Osteocyte (in vitro differentiated cells): ENCODE results near the gene PRAMEF33. TPM values are rescaled to one million over a fixed set of nuclear protein-coding genes. Genes with fewer than 3 reads are reported as not detected.
A peak's percentile ranks its signal among the peaks of the same experiment; 100 is the strongest.
"Not testable (repeated sequence)": the region's sequence is repeated elsewhere in the genome, so short reads cannot be mapped to it uniquely, and the experiment has no call there.

Source experiments
- DNase-seq: peaks from one replicate; pipeline ENCODE4 v3.0.0; 2021; ENCODE audit warnings: mixed read lengths; ENCODE audit not compliant: unreplicated experiment; ENCODE audit errors: extremely low spot score
- H3K27ac Mint-ChIP-seq: one replicate; pipeline ENCODE4 v1.8.0; 2021; ENCODE audit warnings: mild to moderate bottlenecking, mixed read lengths; ENCODE audit not compliant: unreplicated experiment
- H3K27me3 Mint-ChIP-seq: one replicate; pipeline ENCODE4 v1.8.0; 2021; ENCODE audit warnings: mixed read lengths; ENCODE audit not compliant: unreplicated experiment
- H3K36me3 Mint-ChIP-seq: one replicate; pipeline ENCODE4 v1.8.0; 2021; ENCODE audit warnings: mixed read lengths; ENCODE audit not compliant: unreplicated experiment
- H3K4me1 Mint-ChIP-seq: one replicate; pipeline ENCODE4 v1.8.0; 2021; ENCODE audit warnings: mixed read lengths; ENCODE audit not compliant: unreplicated experiment
- H3K4me3 Mint-ChIP-seq: one replicate; pipeline ENCODE4 v1.8.0; 2021; ENCODE audit warnings: mild to moderate bottlenecking, moderate library complexity, mixed read lengths; ENCODE audit not compliant: unreplicated experiment
- H3K9me3 Mint-ChIP-seq: one replicate; pipeline ENCODE4 v1.8.0; 2021; ENCODE audit warnings: mixed read lengths; ENCODE audit not compliant: unreplicated experiment
- total RNA-seq: library from RNA; stranded (reverse); gene quantifications from 2 replicates; pipeline ENCODE4 v1.2.1, GENCODE V29; 2021
- TF ChIP-seq, protein P1 (sequence below): fragments of 200-600 bp; sonication (generic); IDR thresholded peaks from 2 replicates; pipeline ENCODE4 v1.5.0; 2021; ENCODE audit warnings: antibody characterized with exemption, mild to moderate bottlenecking, moderate library complexity

PRAMEF33 gene
- total RNA-seq, 1 donor from 2014 or later, result not detected

GRCh38 chr1:13347034-13347433, 43.7 kb downstream of the PRAMEF33 start, which contains the start of gene PRAMEF14:
TSS of gene PRAMEF14 (minus strand) at chr1:13347134. CDS start at chr1:13345314, 1,820 bp downstream.
- H3K36me3 Mint-ChIP-seq, H3K4me3 Mint-ChIP-seq, H3K27me3 Mint-ChIP-seq, DNase-seq, H3K4me1 Mint-ChIP-seq, H3K9me3 Mint-ChIP-seq, H3K27ac Mint-ChIP-seq: not testable (repeated sequence)

- H3K9me3 Mint-ChIP-seq, result not testable (repeated sequence)
Measured at GRCh38 chr1:13353476-13353875, 50.1 kb downstream of the PRAMEF33 start.

GRCh38 chr1:13354475-13354874, 51.1 kb downstream of the PRAMEF33 start:
- H3K36me3 Mint-ChIP-seq, H3K4me3 Mint-ChIP-seq, H3K27ac Mint-ChIP-seq, H3K9me3 Mint-ChIP-seq, H3K27me3 Mint-ChIP-seq, H3K4me1 Mint-ChIP-seq, DNase-seq: not testable (repeated sequence)

More at GRCh38 chr1:13353476-13353875, 50.1 kb downstream of the PRAMEF33 start:
- H3K36me3 Mint-ChIP-seq, H3K27ac Mint-ChIP-seq, H3K27me3 Mint-ChIP-seq, H3K4me3 Mint-ChIP-seq, H3K4me1 Mint-ChIP-seq: not testable (repeated sequence)
- DNase-seq, result peak; percentile 66

- TF ChIP-seq, protein P1, sequence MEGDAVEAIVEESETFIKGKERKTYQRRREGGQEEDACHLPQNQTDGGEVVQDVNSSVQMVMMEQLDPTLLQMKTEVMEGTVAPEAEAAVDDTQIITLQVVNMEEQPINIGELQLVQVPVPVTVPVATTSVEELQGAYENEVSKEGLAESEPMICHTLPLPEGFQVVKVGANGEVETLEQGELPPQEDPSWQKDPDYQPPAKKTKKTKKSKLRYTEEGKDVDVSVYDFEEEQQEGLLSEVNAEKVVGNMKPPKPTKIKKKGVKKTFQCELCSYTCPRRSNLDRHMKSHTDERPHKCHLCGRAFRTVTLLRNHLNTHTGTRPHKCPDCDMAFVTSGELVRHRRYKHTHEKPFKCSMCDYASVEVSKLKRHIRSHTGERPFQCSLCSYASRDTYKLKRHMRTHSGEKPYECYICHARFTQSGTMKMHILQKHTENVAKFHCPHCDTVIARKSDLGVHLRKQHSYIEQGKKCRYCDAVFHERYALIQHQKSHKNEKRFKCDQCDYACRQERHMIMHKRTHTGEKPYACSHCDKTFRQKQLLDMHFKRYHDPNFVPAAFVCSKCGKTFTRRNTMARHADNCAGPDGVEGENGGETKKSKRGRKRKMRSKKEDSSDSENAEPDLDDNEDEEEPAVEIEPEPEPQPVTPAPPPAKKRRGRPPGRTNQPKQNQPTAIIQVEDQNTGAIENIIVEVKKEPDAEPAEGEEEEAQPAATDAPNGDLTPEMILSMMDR, result peak; percentile 62
- not testable (repeated sequence) for H3K9me3 Mint-ChIP-seq, H3K27ac Mint-ChIP-seq, H3K27me3 Mint-ChIP-seq, H3K4me3 Mint-ChIP-seq, H3K36me3 Mint-ChIP-seq, H3K4me1 Mint-ChIP-seq
- peak; percentile 15 for DNase-seq
Measured at GRCh38 chr1:13356774-13357173, 53.4 kb downstream of the PRAMEF33 start.

Other genes starting within 250 kb of the PRAMEF33 start
- gene PRAMEF27, start 247.0 kb upstream of the PRAMEF33 start, total RNA-seq, result not detected in 2 replicates
- gene HNRNPCL3, start 242.8 kb upstream of the PRAMEF33 start, total RNA-seq, result not detected in 2 replicates
- not detected in 2 replicates for gene PRAMEF25, start 232.8 kb upstream of the PRAMEF33 start, total RNA-seq
- gene HNRNPCL2, start 186.7 kb upstream of the PRAMEF33 start, total RNA-seq, result not detected in 2 replicates
- gene PRAMEF26, start 147.5 kb upstream of the PRAMEF33 start, total RNA-seq, result not detected in 2 replicates
- gene HNRNPCL4, start 137.9 kb upstream of the PRAMEF33 start, total RNA-seq, result not detected in 2 replicates
- not detected in 2 replicates for gene PRAMEF9, start 131.7 kb upstream of the PRAMEF33 start, total RNA-seq
- gene PRAMEF13, start 102.1 kb upstream of the PRAMEF33 start, total RNA-seq, result not detected in 2 replicates
- gene PRAMEF18, start 77.4 kb upstream of the PRAMEF33 start, total RNA-seq, result not detected in 2 replicates
- gene PRAMEF5, start 49.3 kb upstream of the PRAMEF33 start, total RNA-seq, result not detected in 2 replicates
- not detected in 2 replicates for gene PRAMEF8, start 18.4 kb upstream of the PRAMEF33 start, total RNA-seq
- not detected in 2 replicates for gene PRAMEF15, start 12.0 kb downstream of the PRAMEF33 start, total RNA-seq
- not detected in 2 replicates for gene PRAMEF14, start 43.6 kb downstream of the PRAMEF33 start, total RNA-seq
- not detected in 2 replicates for gene PRAMEF19, start 68.4 kb downstream of the PRAMEF33 start, total RNA-seq
- not detected in 2 replicates for gene PRAMEF17, start 86.1 kb downstream of the PRAMEF33 start, total RNA-seq
- not detected in 2 replicates for gene PRAMEF20, start 106.9 kb downstream of the PRAMEF33 start, total RNA-seq
- not detected in 2 replicates for gene LRRC38, start 210.5 kb downstream of the PRAMEF33 start, total RNA-seq